CD14-positive monocyte (primary cell): ENCODE data around the gene ATP1A2. TPM values are rescaled to one million over a fixed set of nuclear protein-coding genes. Genes with fewer than 3 reads are reported as not detected.

Source experiments
- DNase-seq, 3 donors: peaks; one replicate each; pipeline ENCODE4 v3.0.0-alpha.2; 2011 to 2022
- H2AFZ ChIP-seq: 2 replicates; pipeline ENCODE4 v1.6.0; 2012; ENCODE audit warnings: mild to moderate bottlenecking, low read depth, low read length, inconsistent platforms; ENCODE audit not compliant: insufficient read depth, poor library complexity, severe bottlenecking
- H3K27ac ChIP-seq, 2 donors: 1 replicate in 1 of 2; 2 replicates in 1 of 2; pipeline ENCODE4 v1.5.1; 2012 to 2013; ENCODE audit warnings: low read length in 2 of 2, control low read depth in 1 of 2, inconsistent platforms in 1 of 2, low read depth in 1 of 2, mild to moderate bottlenecking in 1 of 2
- H3K27me3 ChIP-seq, 2 donors: one replicate each; pipeline versions ENCODE4 v1.6.0 to v1.6.1; 2011 to 2013; ENCODE audit warnings: low read length in 2 of 2; ENCODE audit not compliant: control insufficient read depth in 2 of 2, insufficient read depth in 2 of 2
- H3K36me3 ChIP-seq, 2 donors: replicated peaks in 1 of 2; 1 replicate in 1 of 2; 2 replicates in 1 of 2; pipeline versions ENCODE4 v1.5.1 to v1.6.1; 2012 to 2013; ENCODE audit warnings: low read length in 2 of 2, control low read depth in 1 of 2, inconsistent platforms in 1 of 2, mild to moderate bottlenecking in 1 of 2; ENCODE audit not compliant: insufficient read depth in 2 of 2, control insufficient read depth in 1 of 2
- H3K4me1 ChIP-seq, 2 donors: 1 replicate in 1 of 2; 2 replicates in 1 of 2; pipeline versions ENCODE4 v1.5.1 to v1.6.1; 2012 to 2013; ENCODE audit warnings: low read length in 2 of 2, control low read depth in 1 of 2, inconsistent platforms in 1 of 2, mild to moderate bottlenecking in 1 of 2, moderate library complexity in 1 of 2; ENCODE audit not compliant: insufficient read depth in 2 of 2, control insufficient read depth in 1 of 2
- H3K4me2 ChIP-seq: replicated peaks from 2 replicates; pipeline ENCODE3; 2012; ENCODE audit warnings: low read length, moderate library complexity, mild to moderate bottlenecking; ENCODE audit not compliant: poor library complexity, severe bottlenecking; ENCODE audit errors: extremely low read depth
- H3K4me3 ChIP-seq, 3 experiments: fragments of 200-600 bp in 1 of 3; sonication (generic) in 1 of 3; replicated peaks in 1 of 3; 1 replicate in 2 of 3; 2 replicates in 1 of 3; pipeline ENCODE4 v1.5.1; 2011 to 2013; ENCODE audit warnings: low read length in 3 of 3, mild to moderate bottlenecking in 3 of 3, control low read depth in 2 of 3, low read depth in 2 of 3, inconsistent platforms in 1 of 3, moderate library complexity in 1 of 3
- H3K79me2 ChIP-seq: 2 replicates; pipeline ENCODE4 v1.6.0; 2012; ENCODE audit warnings: mild to moderate bottlenecking, control low read depth, inconsistent platforms, low read length, moderate library complexity; ENCODE audit not compliant: insufficient read depth
- H3K9ac ChIP-seq: 2 replicates; pipeline ENCODE4 v1.6.0; 2017; ENCODE audit warnings: low read length, mild to moderate bottlenecking; ENCODE audit not compliant: insufficient read depth, poor library complexity, severe bottlenecking
- H3K9me3 ChIP-seq, 2 donors: replicated peaks in 1 of 2; 1 replicate in 1 of 2; 2 replicates in 1 of 2; pipeline versions ENCODE4 v1.5.1 to v1.6.1; 2012 to 2013; ENCODE audit warnings: low read length in 2 of 2, control low read depth in 1 of 2; ENCODE audit not compliant: control insufficient read depth in 1 of 2, insufficient read depth in 1 of 2
- H4K20me1 ChIP-seq: 2 replicates; pipeline ENCODE4 v1.6.0; 2012; ENCODE audit warnings: mild to moderate bottlenecking, low read length, control low read depth, moderate library complexity; ENCODE audit not compliant: insufficient read depth
- H3K27ac Mint-ChIP-seq, 7 donors: one replicate each; pipeline ENCODE4 v1.8.0; 2020; ENCODE audit warnings: mild to moderate bottlenecking in 7 of 7, mixed read lengths in 7 of 7, moderate library complexity in 6 of 7, inconsistent platforms in 2 of 7
- H3K27me3 Mint-ChIP-seq, 3 donors: one replicate each; pipeline ENCODE4 v1.8.0; 2021 to 2022; ENCODE audit warnings: low read depth in 3 of 3, mild to moderate bottlenecking in 3 of 3, mixed read lengths in 3 of 3, moderate library complexity in 3 of 3, inconsistent platforms in 1 of 3
- H3K36me3 Mint-ChIP-seq, 2 donors: one replicate each; pipeline ENCODE4 v1.8.0; 2020; ENCODE audit warnings: mixed read lengths in 2 of 2, inconsistent platforms in 1 of 2, mild to moderate bottlenecking in 1 of 2
- H3K4me1 Mint-ChIP-seq: one replicate; pipeline ENCODE4 v1.8.0; 2020; ENCODE audit warnings: mild to moderate bottlenecking, mixed read lengths
- H3K4me3 Mint-ChIP-seq, 2 donors: one replicate each; pipeline ENCODE4 v1.8.0; 2020; ENCODE audit warnings: mild to moderate bottlenecking in 2 of 2, mixed read lengths in 2 of 2, moderate library complexity in 1 of 2
- H3K9me3 Mint-ChIP-seq, 7 donors: one replicate each; pipeline ENCODE4 v1.8.0; 2020 to 2022; ENCODE audit warnings: mixed read lengths in 7 of 7, mild to moderate bottlenecking in 6 of 7, moderate library complexity in 6 of 7, inconsistent platforms in 2 of 7
- CTCF ChIP-seq: fragments of 200-600 bp; IDR thresholded peaks from one replicate; pipeline ENCODE4 v1.8.0; 2022; ENCODE audit warnings: antibody characterized with exemption, mild to moderate bottlenecking
- WGBS: methylation state at CpG from one replicate; pipeline ENCODE4 v1.1.5; 2013; ENCODE audit warnings: missing lambda C conversion rate; ENCODE audit not compliant: insufficient coverage; 5-methylcytosine and 5-hydroxymethylcytosine counted together
- intact Hi-C, 2 donors: fragments of 100-400 bp; cut with micrococcal nuclease; formaldehyde crosslinking; loops; one replicate each; pipeline versions ENCODE4 v1.15.0 to v1.15.1; 2023
- polyA plus RNA-seq, 3 donors: library from polyadenylated mRNA; depleted of rRNA in 1 of 3; unstranded in 2 of 3; stranded (reverse) in 1 of 3; fragments of 300-500 nt in 2 of 3; fragments of >200 nt in 1 of 3; fragmentation: Illumina TruSeq in 2 of 3; gene quantifications; 1 replicate in 2 of 3; 2 replicates in 1 of 3; pipeline ENCODE4 v1.2.3, GENCODE V29; 2012 to 2021

Gene ATP1A2
- polyA plus RNA-seq, 3 donors, result 0.03 TPM; not detected in 2

GRCh38 chr1:160186246-160186645 lies 70.7 kb downstream of the ATP1A2 start:
- H3K4me1 ChIP-seq, result no peaks in the 10 kb centered on the region
- no peak overlapping the region for H3K4me2 ChIP-seq
- H3K9ac ChIP-seq, result no peak overlapping the region
- TF ChIP-seq CTCF, result no peak
- no peak overlapping the region for H2AFZ ChIP-seq
- peaks cover 0 to 2% (median 0%) of the 10 kb centered on the region in 7 donors for H3K9me3 Mint-ChIP-seq
- H3K27ac ChIP-seq, result no peak overlapping the region
- H3K27me3 Mint-ChIP-seq, result peaks cover 2 to 7% (median 2%) of the 10 kb centered on the region in 3 donors
- intact Hi-C loops, result no loop called here
- 87% methylated on average over 7 of the region's 7 CpGs for WGBS
- H3K4me3 ChIP-seq, result no peak overlapping the region
- H3K79me2 ChIP-seq, result no peaks in the 10 kb centered on the region
- no peaks in the 10 kb centered on the region for H3K27me3 ChIP-seq
- H3K9me3 ChIP-seq, result no peaks in the 10 kb centered on the region
- peak overlapping the region in 1 of 7 donors; percentile 11 for H3K27ac Mint-ChIP-seq
- H4K20me1 ChIP-seq, result no peaks in the 10 kb centered on the region
- no peak overlapping the region for H3K4me3 Mint-ChIP-seq
- H3K4me1 Mint-ChIP-seq, result no peaks in the 10 kb centered on the region
- no peaks in the 10 kb centered on the region for H3K36me3 ChIP-seq
- H3K36me3 Mint-ChIP-seq, result no peaks in the 10 kb centered on the region
- no peak for DNase-seq

- Histone ChIP-seq H3K9ac (no peak overlapping the region), H3K27ac (no peak overlapping the region), H4K20me1 (no peaks in the 10 kb centered on the region), H3K4me1 (no peaks in the 10 kb centered on the region), H3K79me2 (no peaks in the 10 kb centered on the region), H3K27me3 (no peaks in the 10 kb centered on the region), H3K9me3 (no peaks in the 10 kb centered on the region), H3K36me3 (no peaks in the 10 kb centered on the region), H2AFZ (no peak overlapping the region), H3K4me2 (no peak overlapping the region), H3K4me3 (no peak overlapping the region)
- intact Hi-C loops, result no loop called here
- 93% methylated on average over 2 of the region's 2 CpGs for whole genome bisulfite sequencing
- no peaks in the 10 kb centered on the region for H3K36me3 Mint-ChIP-seq
- H3K27me3 Mint-ChIP-seq, result peaks cover 2 to 5% (median 2%) of the 10 kb centered on the region in 3 donors
- no peak for TF ChIP-seq CTCF
- no peaks in the 10 kb centered on the region for H3K4me1 Mint-ChIP-seq
- H3K27ac Mint-ChIP-seq, result no peak overlapping the region
- no peak for DNase-seq
- H3K9me3 Mint-ChIP-seq, result no peaks in the 10 kb centered on the region
- H3K4me3 Mint-ChIP-seq, result no peak overlapping the region
Measured at GRCh38 chr1:160186729-160187128, 71.2 kb downstream of the ATP1A2 start.
